Esophagus squamous epithelium (tissue), 5 donors: Measurements from ENCODE around the gene MBNL2. TPM values are rescaled to one million over a fixed set of nuclear protein-coding genes. Genes with fewer than 3 reads are reported as not detected.
A peak's percentile ranks its signal among the peaks of the same experiment; 100 is the strongest.

Source experiments
- DNase-seq: peaks from one replicate; lab custom pipeline; 2025; lab: John Stamatoyannopoulos, UW
- H3K27ac ChIP-seq, 4 donors: fragments of 200-600 bp; sonication (generic); one replicate each; pipeline ENCODE4 v1.5.1; 2016 to 2019; ENCODE audit warnings: mild to moderate bottlenecking in 1 of 4
- H3K27me3 ChIP-seq, 4 donors: fragments of 200-600 bp; sonication (generic); 1 replicate in 3 of 4; 2 replicates in 1 of 4; pipeline versions ENCODE4 v1.5.1 to v1.6.0; 2017 to 2021; ENCODE audit warnings: antibody characterized with exemption in 1 of 4
- H3K36me3 ChIP-seq, 3 donors: fragments of 200-600 bp; sonication (generic); one replicate each; pipeline ENCODE4 v1.5.1; 2016 to 2019
- H3K4me1 ChIP-seq, 3 donors: fragments of 200-600 bp; sonication (generic); one replicate each; pipeline ENCODE4 v1.5.1; 2017 to 2019
- H3K4me3 ChIP-seq, 4 donors: fragments of 200-600 bp; sonication (generic); 1 replicate in 3 of 4; 2 replicates in 1 of 4; pipeline ENCODE4 v1.5.1; 2016 to 2019; ENCODE audit warnings: mild to moderate bottlenecking in 2 of 4, moderate library complexity in 1 of 4
- H3K9me3 ChIP-seq, 3 donors: fragments of 200-600 bp; sonication (generic); one replicate each; pipeline ENCODE4 v1.5.1; 2016 to 2019
- POLR2A ChIP-seq, 4 donors: fragments of 450-650 bp; IDR thresholded peaks; one replicate each; pipeline ENCODE4 v1.6.1; 2017; ENCODE audit warnings: antibody characterized with exemption in 4 of 4, mild to moderate bottlenecking in 4 of 4, moderate library complexity in 3 of 4
- WGBS, 2 donors: methylation state at CpG; one replicate each; pipeline ENCODE4 v1.1.5; 2018; 5-methylcytosine and 5-hydroxymethylcytosine counted together
- intact Hi-C: fragments of 100-400 bp; cut with DNase I; formaldehyde crosslinking; loops from one replicate; pipeline ENCODE4 v1.15.0; 2022
- total RNA-seq, 4 donors: library from RNA; depleted of rRNA; stranded (reverse); fragments of >200 nt; gene quantifications; one replicate each; pipeline ENCODE4 v1.1.0, GENCODE V29; 2016
- TF ChIP-seq, protein P1 (sequence below), 6 experiments: fragments of 450-650 bp in 4 of 6; fragments of 200-600 bp in 2 of 6; sonication (generic) in 2 of 6; IDR thresholded peaks; one replicate each; pipeline ENCODE4 v1.5.1; 2016 to 2019; ENCODE audit warnings: antibody characterized with exemption in 6 of 6, mild to moderate bottlenecking in 4 of 6, moderate library complexity in 4 of 6
- donor health status: DM: yes; HTN: yes; CAD: no.

Gene MBNL2
- total RNA-seq, 4 donors from 2014 or later = 18.3 to 58.7 (median 29.7) TPM

GRCh38 chr13:97330448-97330847 is 108.3 kb downstream of the MBNL2 start:
- TF ChIP-seq POLR2A (IDR thresholded peaks at IDR 0.05) = no peak
- TF ChIP-seq, protein P1, sequence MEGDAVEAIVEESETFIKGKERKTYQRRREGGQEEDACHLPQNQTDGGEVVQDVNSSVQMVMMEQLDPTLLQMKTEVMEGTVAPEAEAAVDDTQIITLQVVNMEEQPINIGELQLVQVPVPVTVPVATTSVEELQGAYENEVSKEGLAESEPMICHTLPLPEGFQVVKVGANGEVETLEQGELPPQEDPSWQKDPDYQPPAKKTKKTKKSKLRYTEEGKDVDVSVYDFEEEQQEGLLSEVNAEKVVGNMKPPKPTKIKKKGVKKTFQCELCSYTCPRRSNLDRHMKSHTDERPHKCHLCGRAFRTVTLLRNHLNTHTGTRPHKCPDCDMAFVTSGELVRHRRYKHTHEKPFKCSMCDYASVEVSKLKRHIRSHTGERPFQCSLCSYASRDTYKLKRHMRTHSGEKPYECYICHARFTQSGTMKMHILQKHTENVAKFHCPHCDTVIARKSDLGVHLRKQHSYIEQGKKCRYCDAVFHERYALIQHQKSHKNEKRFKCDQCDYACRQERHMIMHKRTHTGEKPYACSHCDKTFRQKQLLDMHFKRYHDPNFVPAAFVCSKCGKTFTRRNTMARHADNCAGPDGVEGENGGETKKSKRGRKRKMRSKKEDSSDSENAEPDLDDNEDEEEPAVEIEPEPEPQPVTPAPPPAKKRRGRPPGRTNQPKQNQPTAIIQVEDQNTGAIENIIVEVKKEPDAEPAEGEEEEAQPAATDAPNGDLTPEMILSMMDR (IDR thresholded peaks at IDR 0.05) = no peak
- H3K27ac ChIP-seq = no peak overlapping the region
- H3K4me1 ChIP-seq = peaks cover under 1 to 86% (median 23%) of the 10 kb centered on the region in 3 donors
- H3K36me3 ChIP-seq = peaks cover 0 to 11% (median 0%) of the 10 kb centered on the region in 3 donors
- H3K27me3 ChIP-seq = no peaks in the 10 kb centered on the region
- no peak for DNase-seq
- no peaks in the 10 kb centered on the region for H3K9me3 ChIP-seq
- intact Hi-C loops = no loop called here
- 70 to 89% methylated on average over 2 of the region's 2 CpGs for WGBS, 2 donors
- no peak overlapping the region for H3K4me3 ChIP-seq

DNA sequence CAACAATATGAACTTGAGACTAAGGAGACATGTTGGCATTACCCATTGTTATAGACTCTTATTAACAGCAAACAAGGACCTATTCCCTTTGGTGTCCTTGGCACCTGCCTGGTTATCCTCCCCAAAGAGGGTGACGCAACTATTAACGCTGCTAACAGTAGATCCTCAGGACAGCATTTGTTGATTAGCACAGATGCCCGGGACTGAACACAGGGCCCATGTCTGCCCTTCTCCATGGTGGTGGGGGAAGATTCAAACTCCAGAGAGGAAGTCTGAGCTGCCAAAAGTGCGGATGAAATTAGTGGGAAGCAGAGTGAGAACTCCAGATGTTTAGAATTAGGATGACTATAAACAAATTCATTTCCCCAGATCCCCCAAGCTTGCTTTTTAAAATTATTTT is 110.6 kb downstream of the MBNL2 start:
- peaks cover 3 to 67% (median 21%) of the 10 kb centered on the region in 3 donors for H3K4me1 ChIP-seq
- TF ChIP-seq, protein P1 (IDR thresholded peaks at IDR 0.05) = no peak
- TF ChIP-seq POLR2A (IDR thresholded peaks at IDR 0.05) = no peak
- H3K36me3 ChIP-seq = peaks cover 0 to 31% (median 0%) of the 10 kb centered on the region in 3 donors
- DNase-seq = no peak
- 61 to 84% methylated on average over 4 of the region's 4 CpGs for WGBS, 2 donors
- H3K27ac ChIP-seq = peak overlapping the region in 2 of 4 donors; percentile 26 to 47
- H3K4me3 ChIP-seq = no peak overlapping the region
- H3K27me3 ChIP-seq = no peaks in the 10 kb centered on the region
- no peaks in the 10 kb centered on the region for H3K9me3 ChIP-seq
- intact Hi-C loops = no loop called here

DNA sequence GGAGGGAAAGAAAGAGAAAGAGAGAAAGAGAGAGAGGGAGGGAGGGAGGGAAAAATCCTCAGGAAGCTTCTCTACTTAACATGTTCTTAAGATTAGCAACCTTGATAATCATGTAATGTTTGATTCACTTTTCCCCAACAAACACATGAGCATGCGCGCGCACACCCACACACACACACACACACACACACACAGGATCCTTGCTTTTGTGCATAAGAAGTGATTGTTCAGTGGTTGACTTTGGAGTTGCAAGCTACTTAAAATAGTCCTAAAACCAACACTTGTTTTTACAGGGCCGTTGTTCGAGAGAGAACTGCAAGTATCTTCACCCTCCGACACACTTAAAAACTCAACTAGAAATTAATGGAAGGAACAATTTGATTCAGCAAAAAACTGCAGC is 111.8 kb downstream of the MBNL2 start:
- Histone ChIP-seq H3K27me3 (no peaks in the 10 kb centered on the region), H3K4me3 (no peak overlapping the region), H3K9me3 (no peaks in the 10 kb centered on the region), H3K27ac (no peak overlapping the region), H3K36me3 (peaks cover 0 to 34% (median 0%) of the 10 kb centered on the region in 3 donors), H3K4me1 (peaks cover 3 to 62% (median 14%) of the 10 kb centered on the region in 3 donors)
- TF ChIP-seq, protein P1 (IDR thresholded peaks at IDR 0.05) = peak in 1 of 6 experiments; percentile 16
- TF ChIP-seq POLR2A (IDR thresholded peaks at IDR 0.05) = no peak
- intact Hi-C loops = no loop called here
- no peak for DNase-seq
- 76 to 87% methylated on average over 6 of the region's 6 CpGs for WGBS, 2 donors

DNA sequence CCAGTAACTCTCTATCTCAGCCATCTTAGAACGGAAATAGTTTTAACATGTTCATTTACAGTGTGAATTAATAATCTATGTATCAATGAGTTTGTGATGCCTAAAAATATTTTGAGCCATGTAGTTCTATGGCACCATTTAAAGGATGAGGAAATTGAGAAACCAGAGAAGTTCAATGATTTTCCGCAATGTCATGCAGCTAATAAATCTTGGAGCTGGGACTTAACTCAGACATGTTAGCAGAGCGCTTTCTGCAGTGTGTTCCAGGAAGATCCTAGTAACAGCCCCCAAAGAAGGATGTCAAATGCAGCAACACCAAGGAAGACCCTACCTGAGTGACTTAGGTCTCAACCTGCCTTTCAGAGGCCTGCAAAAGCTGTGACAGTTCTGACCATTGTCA is 112.6 kb downstream of the MBNL2 start:
- intact Hi-C loops = no loop called here
- DNase-seq = no peak
- WGBS, 2 donors = 92 to 94% methylated on average over 3 of the region's 3 CpGs
- H3K36me3 ChIP-seq = peaks cover 0 to 34% (median 0%) of the 10 kb centered on the region in 3 donors
- TF ChIP-seq POLR2A (IDR thresholded peaks at IDR 0.05) = no peak
- TF ChIP-seq, protein P1 (IDR thresholded peaks at IDR 0.05) = no peak
- H3K9me3 ChIP-seq = no peaks in the 10 kb centered on the region
- H3K27me3 ChIP-seq = no peaks in the 10 kb centered on the region
- H3K4me1 ChIP-seq = peaks cover 3 to 62% (median 13%) of the 10 kb centered on the region in 3 donors
- H3K4me3 ChIP-seq = no peak overlapping the region
- peak overlapping the region in 1 of 4 donors; percentile 48 for H3K27ac ChIP-seq

GRCh38 chr13:97335488-97336134 is 113.5 kb downstream of the MBNL2 start:
- WGBS, 2 donors = 45 to 46% methylated on average over 6 of the region's 6 CpGs
- intact Hi-C loops = no loop called here
- Histone ChIP-seq H3K9me3 (no peaks in the 10 kb centered on the region), H3K36me3 (peaks cover 0 to 34% (median 0%) of the 10 kb centered on the region in 3 donors), H3K4me1 (peaks cover 3 to 62% (median 20%) of the 10 kb centered on the region in 3 donors), H3K4me3 (no peak overlapping the region), H3K27ac (peak overlapping the region; percentile 35 to 51 (median 46)), H3K27me3 (no peaks in the 10 kb centered on the region)
- TF ChIP-seq, protein P1 (IDR thresholded peaks at IDR 0.05) = no peak
- TF ChIP-seq POLR2A (IDR thresholded peaks at IDR 0.05) = no peak
- DNase-seq = no peak
